Small intestine (tissue), 7 donors: ENCODE results near the gene ZNF418. TPM values are rescaled to one million over a fixed set of nuclear protein-coding genes. Genes with fewer than 3 reads are reported as not detected.
"Not testable (repeated sequence)": the region's sequence is repeated elsewhere in the genome, so short reads cannot be mapped to it uniquely, and the experiment has no call there.

ENCODE experiments used
- DNase-seq, 2 donors: peaks; one replicate each; pipeline versions ENCODE4 v3.0.0 to v3.0.0-alpha.2; 2013
- FAIRE-seq: peaks from 2 replicates; lab custom pipeline; 2012; peaks lifted over from hg19 to GRCh38; lab: Jason Lieb, UNC
- H3K27ac ChIP-seq, 3 donors: one replicate each; pipeline ENCODE4 v1.5.1; 2013; ENCODE audit warnings: low read length in 2 of 3, mild to moderate bottlenecking in 2 of 3, control low read depth in 1 of 3, inconsistent platforms in 1 of 3, low read depth in 1 of 3, moderate library complexity in 1 of 3
- H3K27me3 ChIP-seq, 3 donors: one replicate each; pipeline ENCODE4 v1.6.1; 2013; ENCODE audit warnings: low read length in 3 of 3, inconsistent platforms in 1 of 3; ENCODE audit not compliant: control insufficient read depth in 3 of 3, insufficient read depth in 3 of 3
- H3K36me3 ChIP-seq, 3 donors: one replicate each; pipeline ENCODE4 v1.6.1; 2013; ENCODE audit warnings: low read length in 3 of 3, inconsistent platforms in 1 of 3, low read depth in 1 of 3, mild to moderate bottlenecking in 1 of 3, moderate library complexity in 1 of 3; ENCODE audit not compliant: control insufficient read depth in 3 of 3, insufficient read depth in 2 of 3
- H3K4me1 ChIP-seq, 3 donors: one replicate each; pipeline ENCODE4 v1.6.1; 2013; ENCODE audit warnings: low read length in 2 of 3, inconsistent platforms in 1 of 3, low read depth in 1 of 3, mild to moderate bottlenecking in 1 of 3, moderate library complexity in 1 of 3; ENCODE audit not compliant: control insufficient read depth in 3 of 3, insufficient read depth in 2 of 3
- H3K4me3 ChIP-seq, 3 donors: one replicate each; pipeline ENCODE4 v1.5.1; 2013; ENCODE audit warnings: low read length in 3 of 3, control low read depth in 1 of 3, inconsistent platforms in 1 of 3, low read depth in 1 of 3, mild to moderate bottlenecking in 1 of 3, moderate library complexity in 1 of 3
- H3K9me3 ChIP-seq, 2 donors: one replicate each; pipeline ENCODE4 v1.6.1; 2013; ENCODE audit warnings: low read depth in 1 of 2, low read length in 1 of 2; ENCODE audit not compliant: control insufficient read depth in 2 of 2, insufficient read depth in 1 of 2
- WGBS, 3 donors: extraction: QIAGEN DNeasy Blood & Tissue Kit; methylation state at CpG; one replicate each; pipeline ENCODE4 v1.1.7; 2013; 5-methylcytosine and 5-hydroxymethylcytosine counted together
- polyA plus RNA-seq, 4 donors: library from polyadenylated mRNA; stranded (reverse) in 3 of 4; unstranded in 1 of 4; fragments of 200-250 nt in 3 of 4; fragments of 120-200 nt in 1 of 4; gene quantifications; one replicate each; pipeline versions ENCODE4 v1.2.1 to v1.2.3, GENCODE V29; 2013
- donor health status: healthy with polysubstance abuse.
- donor health status: control.
- donor health status: control.
- donor health status: Bipolar disorder and iron deficiency.
- donor health status: healthy.

Gene ZNF418
- polyA plus RNA-seq, 4 donors: 2.5 to 14.1 (median 5.0) TPM

- H3K36me3 ChIP-seq: peaks cover 0 to 36% (median 9%) of the 10 kb centered on the region in 3 donors
- FAIRE-seq (no peak), DNase-seq (peak; percentile 70 to 78)
- H3K4me3 ChIP-seq: peak overlapping the region in 2 of 3 donors; percentile 89 to 92
- no peaks in the 10 kb centered on the region for H3K27me3 ChIP-seq
- 13 to 30% (median 21%) methylated on average over 6 of the region's 6 CpGs for WGBS, 3 donors
- H3K27ac ChIP-seq: peak overlapping the region in 2 of 3 donors; percentile 32 to 84
- H3K9me3 ChIP-seq: peaks cover 0 to 43% of the 10 kb centered on the region in 2 donors
- peaks cover 0 to 3% (median 0%) of the 10 kb centered on the region in 3 donors for H3K4me1 ChIP-seq
These were observed 47.8 kb downstream of the ZNF418 start for GRCh38 chr19:57887195-57887941.

GRCh38 chr19:57886046-57886445, 49.2 kb downstream of the ZNF418 start:
- H3K9me3 ChIP-seq: peaks cover 0 to 43% of the 10 kb centered on the region in 2 donors
- peaks cover 0 to 3% (median 0%) of the 10 kb centered on the region in 3 donors for H3K4me1 ChIP-seq
- no peak for DNase-seq
- FAIRE-seq: no peak
- 81 to 88% (median 85%) methylated on average over 3 of the region's 3 CpGs for WGBS, 3 donors
- no peak overlapping the region for H3K4me3 ChIP-seq
- no peaks in the 10 kb centered on the region for H3K27me3 ChIP-seq
- no peak overlapping the region for H3K27ac ChIP-seq
- H3K36me3 ChIP-seq: peaks cover 0 to 36% (median 8%) of the 10 kb centered on the region in 3 donors

- peaks cover 0 to 86% of the 10 kb centered on the region in 2 donors for H3K9me3 ChIP-seq
- not testable (repeated sequence) for DNase-seq
These were observed 61.1 kb downstream of the ZNF418 start for GRCh38 chr19:57873883-57874799.

GRCh38 chr19:57872450-57872849, 62.8 kb downstream of the ZNF418 start:
- Histone ChIP-seq H3K27ac (no peak overlapping the region), H3K4me1 (no peaks in the 10 kb centered on the region), H3K4me3 (no peak overlapping the region), H3K9me3 (peaks cover 0 to 87% of the 10 kb centered on the region in 2 donors), H3K36me3 (peaks cover 9 to 49% (median 20%) of the 10 kb centered on the region in 3 donors), H3K27me3 (no peaks in the 10 kb centered on the region)
- FAIRE-seq: no peak
- no peak for DNase-seq

More at GRCh38 chr19:57873883-57874799, 61.1 kb downstream of the ZNF418 start:
- H3K36me3 ChIP-seq: peaks cover 2 to 48% (median 15%) of the 10 kb centered on the region in 3 donors
- not testable (repeated sequence) for H3K4me1 ChIP-seq, H3K27me3 ChIP-seq, FAIRE-seq, H3K4me3 ChIP-seq, H3K27ac ChIP-seq
- 95 to 96% (median 95%) methylated on average over 8 of the region's 8 CpGs for WGBS, 3 donors

Other genes with a start within 250 kb of the ZNF418 start
- 10 to 100 TPM in 1 of 4 donors, 1 to 10 TPM in 1, under 1 TPM in 1, not detected in 1; 0.27 to 16.7 (median 1.4) TPM for gene ZNF154, start 226.2 kb downstream of the ZNF418 start, polyA plus RNA-seq
- gene ZNF671, start 207.8 kb downstream of the ZNF418 start, polyA plus RNA-seq: 10 to 100 TPM in 1 of 4 donors, 1 to 10 TPM in 3; 1.6 to 13.0 (median 2.8) TPM
- gene ZNF776, start 188.6 kb downstream of the ZNF418 start, polyA plus RNA-seq: 10 to 100 TPM in 1 of 4 donors, 1 to 10 TPM in 3; 3.1 to 22.1 (median 4.8) TPM
- 10 to 100 TPM in 1 of 4 donors, 1 to 10 TPM in 3; 6.2 to 20.4 (median 8.0) TPM for gene ZNF586, start 165.7 kb downstream of the ZNF418 start, polyA plus RNA-seq
- gene ZNF552, start 120.5 kb downstream of the ZNF418 start, polyA plus RNA-seq: 10 to 100 TPM in 1 of 4 donors, 1 to 10 TPM in 3; 8.1 to 48.0 (median 9.0) TPM
- gene ZNF587B, start 105.1 kb downstream of the ZNF418 start, polyA plus RNA-seq: 10 to 100 TPM in 1 of 4 donors, 1 to 10 TPM in 3; 2.7 to 21.8 (median 6.5) TPM
- 10 to 100 TPM in 2 of 4 donors, 1 to 10 TPM in 2; 5.1 to 53.9 (median 12.2) TPM for gene ZNF587, start 85.5 kb downstream of the ZNF418 start, polyA plus RNA-seq
- gene ZNF814, start 46.4 kb downstream of the ZNF418 start, polyA plus RNA-seq: 10 to 100 TPM; 11.6 to 44.8 (median 17.2) TPM
- gene ZNF417, start 18.8 kb downstream of the ZNF418 start, polyA plus RNA-seq: 10 to 100 TPM in 1 of 4 donors, 1 to 10 TPM in 3; 1.6 to 24.0 (median 3.4) TPM
- gene ZNF256, start 12.3 kb upstream of the ZNF418 start, polyA plus RNA-seq: 1 to 10 TPM; 1.3 to 7.7 (median 2.4) TPM
- 1 to 10 TPM in 2 of 4 donors, under 1 TPM in 1, not detected in 1; 0.85 to 1.3 (median 1.0) TPM for gene C19orf18, start 39.1 kb upstream of the ZNF418 start, polyA plus RNA-seq
- gene ZNF606, start 67.4 kb upstream of the ZNF418 start, polyA plus RNA-seq: 10 to 100 TPM in 1 of 4 donors, 1 to 10 TPM in 3; 3.8 to 20.1 (median 6.4) TPM
- gene ZSCAN1, start 98.6 kb upstream of the ZNF418 start, polyA plus RNA-seq: under 1 TPM in 2 of 4 donors, not detected in 2; 0.21 to 0.38 TPM
- 1 to 10 TPM in 2 of 4 donors, under 1 TPM in 2; 0.67 to 6.2 (median 1.4) TPM for gene ZNF135, start 123.9 kb upstream of the ZNF418 start, polyA plus RNA-seq
- 10 to 100 TPM in 2 of 4 donors, 1 to 10 TPM in 2; 6.3 to 58.1 (median 18.5) TPM for gene ZSCAN18, start 162.8 kb upstream of the ZNF418 start, polyA plus RNA-seq
- gene ZNF329, start 215.4 kb upstream of the ZNF418 start, polyA plus RNA-seq: 10 to 100 TPM in 1 of 4 donors, 1 to 10 TPM in 3; 1.1 to 12.3 (median 2.7) TPM
- 10 to 100 TPM; 13.6 to 34.8 (median 22.7) TPM for gene ZNF274, start 247.7 kb upstream of the ZNF418 start, polyA plus RNA-seq